Activated CD8-positive, alpha-beta memory T cell treated with anti-CD3 and anti-CD28 coated beads, Interleukin-2, amount 10 ng/mL, durations not matched to agents 7 days and 5 days (primary cell): Measurements from ENCODE around the gene INTS6. TPM values are rescaled to one million over a fixed set of nuclear protein-coding genes. Genes with fewer than 3 reads are reported as not detected.

Experiments
- microRNA-seq: library from miRNA; unstranded; fragments of <30 nt; microRNA quantifications from one replicate; pipeline ENCODE4 v1.2.0, GENCODE V29; 2022
- total RNA-seq, 2 experiments: library from RNA; stranded (reverse); gene quantifications; one replicate each; pipeline ENCODE4 v1.2.3, GENCODE V29; 2021

INTS6 gene
- total RNA-seq, 2 experiments from 2014 or later = 52.9 to 60.3 TPM

Small RNAs within 50 kb of the gene (microRNA-seq; reads per million reads assigned to microRNA genes)
- gene MIR5693 = not detected

Other genes with a start within 250 kb of the INTS6 start
- under 1 TPM; 0.09 to 0.26 TPM for gene FAM124A, start 230.6 kb downstream of the INTS6 start, total RNA-seq
- not detected for gene SERPINE3, start 113.3 kb downstream of the INTS6 start, total RNA-seq
- 10 to 100 TPM in 1 of 2 experiments, 1 to 10 TPM in 1; 9.1 to 11.9 TPM for gene WDFY2, start 131.4 kb upstream of the INTS6 start, total RNA-seq